Measurements from ENCODE around the gene MAST3.

MAST3 gene

DNA sequence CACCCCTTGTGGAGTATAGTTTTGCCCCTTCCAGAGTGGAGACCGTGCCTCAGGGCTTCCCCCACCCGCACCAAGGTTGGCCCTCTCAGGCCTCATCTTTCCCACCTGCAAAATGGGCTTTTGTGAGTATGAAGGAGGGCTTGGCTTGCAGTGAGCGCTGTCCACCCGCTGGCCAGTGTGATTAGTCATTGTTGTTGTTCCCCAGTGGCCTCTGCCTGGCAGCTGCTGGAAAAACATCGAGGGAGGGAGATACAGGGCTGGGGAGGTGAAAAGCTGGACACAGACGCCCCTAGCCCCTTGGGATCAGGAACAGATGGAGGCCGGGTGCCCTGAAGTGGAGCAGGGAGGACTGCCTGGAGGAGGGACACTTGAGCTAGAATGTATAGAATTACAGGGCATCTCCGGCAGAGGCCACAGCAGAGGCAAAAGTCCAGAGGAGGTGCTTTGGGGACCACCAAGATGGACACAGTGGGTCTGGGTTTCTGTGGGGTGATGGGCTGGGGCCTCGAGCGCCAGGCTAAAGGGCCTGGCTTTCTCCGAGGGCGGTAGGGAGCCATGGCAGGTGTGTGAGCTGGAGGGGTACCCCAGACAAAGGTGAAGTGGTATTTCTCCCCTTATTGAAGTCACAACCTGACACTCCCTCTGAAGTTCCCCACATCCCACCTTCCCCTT lies 6.9 kb upstream of the MAST3 start:
- TF ChIP-seq, protein P1, sequence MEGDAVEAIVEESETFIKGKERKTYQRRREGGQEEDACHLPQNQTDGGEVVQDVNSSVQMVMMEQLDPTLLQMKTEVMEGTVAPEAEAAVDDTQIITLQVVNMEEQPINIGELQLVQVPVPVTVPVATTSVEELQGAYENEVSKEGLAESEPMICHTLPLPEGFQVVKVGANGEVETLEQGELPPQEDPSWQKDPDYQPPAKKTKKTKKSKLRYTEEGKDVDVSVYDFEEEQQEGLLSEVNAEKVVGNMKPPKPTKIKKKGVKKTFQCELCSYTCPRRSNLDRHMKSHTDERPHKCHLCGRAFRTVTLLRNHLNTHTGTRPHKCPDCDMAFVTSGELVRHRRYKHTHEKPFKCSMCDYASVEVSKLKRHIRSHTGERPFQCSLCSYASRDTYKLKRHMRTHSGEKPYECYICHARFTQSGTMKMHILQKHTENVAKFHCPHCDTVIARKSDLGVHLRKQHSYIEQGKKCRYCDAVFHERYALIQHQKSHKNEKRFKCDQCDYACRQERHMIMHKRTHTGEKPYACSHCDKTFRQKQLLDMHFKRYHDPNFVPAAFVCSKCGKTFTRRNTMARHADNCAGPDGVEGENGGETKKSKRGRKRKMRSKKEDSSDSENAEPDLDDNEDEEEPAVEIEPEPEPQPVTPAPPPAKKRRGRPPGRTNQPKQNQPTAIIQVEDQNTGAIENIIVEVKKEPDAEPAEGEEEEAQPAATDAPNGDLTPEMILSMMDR (IDR thresholded peaks at IDR 0.05; ENCODE audit: borderline replicate concordance, control extremely low read depth, extremely low read depth, insufficient read depth, missing control alignments): no peak
- in situ Hi-C loops (cut with MboI; ENCODE audit: low sequenced_read_pairs, unreplicated experiment): no loop called here
- no peak for DNase-seq (ENCODE audit: low spot score)

DNA sequence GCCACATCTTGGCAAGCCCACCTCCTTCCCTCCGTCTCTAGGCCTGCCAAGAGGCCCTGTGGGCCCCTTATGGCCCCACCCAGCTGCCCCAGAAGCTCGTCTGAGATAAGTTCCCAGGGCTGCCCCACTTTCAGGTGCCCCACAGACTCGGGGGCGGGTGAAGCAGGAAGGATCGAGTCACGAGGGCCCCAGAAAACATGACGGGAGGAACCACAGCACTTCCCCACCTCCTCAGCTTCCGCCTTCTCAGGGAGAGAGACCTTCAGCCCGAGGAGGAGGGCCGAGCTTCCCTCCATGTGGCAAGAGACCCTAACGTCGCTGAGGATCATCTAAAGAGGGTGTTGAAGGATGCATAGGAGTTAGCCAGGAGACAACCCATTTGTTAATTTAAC lies 6.4 kb upstream of the MAST3 start:
- DNase-seq (ENCODE audit: low spot score): peak; percentile 68
- TF ChIP-seq, protein P1 (IDR thresholded peaks at IDR 0.05; ENCODE audit: borderline replicate concordance, control extremely low read depth, extremely low read depth, insufficient read depth, missing control alignments): no peak
- in situ Hi-C loops (cut with MboI; ENCODE audit: low sequenced_read_pairs, unreplicated experiment): no loop called here

DNA sequence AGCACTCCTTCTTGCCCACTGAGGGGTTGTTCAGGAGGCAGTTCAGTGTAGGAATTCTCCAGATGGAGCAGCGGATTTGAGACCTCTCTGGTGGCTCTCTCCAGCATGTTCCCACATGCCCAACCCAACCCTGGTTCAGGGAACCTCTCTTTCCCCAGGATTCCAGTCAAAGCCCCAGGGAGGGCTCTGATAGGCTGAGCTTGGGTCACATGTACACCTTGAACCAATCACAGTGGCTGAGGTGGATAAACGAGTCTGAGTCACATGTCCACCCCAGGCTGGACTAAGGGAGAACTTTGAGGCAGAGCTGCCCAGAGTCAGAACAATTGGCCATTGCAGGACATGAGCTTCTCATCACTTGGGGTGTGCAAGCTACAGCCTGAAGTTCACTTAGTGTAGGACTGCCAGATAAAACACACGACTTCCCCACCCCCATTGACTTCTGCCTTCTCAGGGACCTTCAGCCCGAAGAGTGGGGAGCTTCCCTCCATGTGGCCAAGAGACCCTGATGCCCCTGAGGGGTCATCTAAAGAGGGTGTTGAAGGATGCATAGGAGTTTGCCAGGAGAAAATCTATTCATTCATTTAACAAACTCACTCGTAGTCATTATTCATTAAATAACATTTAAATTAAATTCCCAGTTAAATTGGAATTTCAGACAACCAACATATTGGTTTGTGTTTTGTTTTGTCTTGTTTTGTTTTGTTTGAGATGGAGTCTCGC lies 4.0 kb upstream of the MAST3 start:
- in situ Hi-C loops (cut with MboI; ENCODE audit: low sequenced_read_pairs, unreplicated experiment): no loop called here
- no peak for DNase-seq (ENCODE audit: low spot score)
- TF ChIP-seq, protein P1 (IDR thresholded peaks at IDR 0.05; ENCODE audit: borderline replicate concordance, control extremely low read depth, extremely low read depth, insufficient read depth, missing control alignments): no peak

DNA sequence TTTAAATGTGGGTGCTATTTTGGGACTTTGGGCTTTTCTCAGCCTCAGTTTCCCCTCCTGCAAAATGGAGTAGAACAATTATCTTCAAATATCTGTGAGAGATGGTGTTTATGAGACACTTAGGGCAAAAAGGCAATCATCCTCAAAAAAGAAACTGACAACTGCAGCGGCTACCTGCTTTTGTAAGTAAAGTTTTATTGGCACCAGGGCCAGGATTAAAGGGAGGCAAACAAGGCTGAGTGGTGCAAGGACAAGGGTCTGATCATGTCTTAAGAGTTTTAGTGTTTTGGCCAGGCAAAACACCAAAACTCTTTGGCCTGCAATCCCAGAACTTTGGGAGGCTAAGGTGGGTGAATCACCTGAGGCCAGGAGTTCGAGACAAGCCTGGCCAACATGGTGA lies 1.3 kb upstream of the MAST3 start:
- in situ Hi-C loops (cut with MboI; ENCODE audit: low sequenced_read_pairs, unreplicated experiment): no loop called here
- TF ChIP-seq, protein P1 (IDR thresholded peaks at IDR 0.05; ENCODE audit: borderline replicate concordance, control extremely low read depth, extremely low read depth, insufficient read depth, missing control alignments): no peak
- DNase-seq (ENCODE audit: low spot score): no peak

DNA sequence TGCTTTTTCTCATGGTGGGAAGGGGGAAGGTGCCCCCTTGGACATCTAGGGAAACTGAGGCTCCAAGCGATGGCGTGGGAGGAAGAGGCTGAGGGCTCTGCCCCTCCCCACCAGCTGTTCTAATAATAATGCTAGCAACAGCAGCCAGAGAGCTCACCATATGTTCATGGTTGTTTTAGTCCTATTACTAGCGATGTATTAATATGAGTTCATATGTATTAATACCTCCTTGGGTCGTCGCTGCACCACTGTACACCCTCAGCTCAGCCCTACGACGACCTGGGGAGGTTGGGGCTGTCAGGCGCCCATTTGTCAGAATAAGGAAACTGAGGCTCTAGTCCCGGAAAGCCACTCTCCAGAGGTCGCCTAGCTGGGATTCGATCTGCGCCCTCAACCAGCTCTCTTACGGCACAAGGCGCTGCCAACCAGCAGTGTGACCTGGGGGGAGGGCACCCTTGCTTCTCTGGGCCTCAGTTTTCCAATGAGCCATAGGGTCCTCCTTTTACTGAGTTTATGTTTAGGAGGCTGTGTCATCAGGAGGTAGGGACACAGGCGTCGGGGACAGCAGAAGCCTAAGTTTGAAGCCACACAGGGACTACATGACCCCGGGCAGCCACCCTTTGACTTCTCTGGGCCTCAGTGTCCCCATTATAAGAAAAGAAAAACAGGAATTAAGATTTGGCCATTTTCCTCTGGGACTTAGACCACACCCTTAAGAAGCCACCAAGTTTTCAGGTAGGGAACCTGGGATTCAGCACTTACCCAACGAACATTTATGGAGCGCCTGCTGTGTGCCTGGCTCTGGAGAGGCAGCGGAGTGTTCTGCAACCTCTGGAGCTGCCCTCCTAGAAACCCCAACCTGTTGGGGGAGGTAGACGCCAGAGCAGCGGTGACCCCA lies 664 bp downstream of the MAST3 start:
- in situ Hi-C loops (cut with MboI; ENCODE audit: low sequenced_read_pairs, unreplicated experiment): no loop called here
- no peak for DNase-seq (ENCODE audit: low spot score)
- TF ChIP-seq, protein P1 (IDR thresholded peaks at IDR 0.05; ENCODE audit: borderline replicate concordance, control extremely low read depth, extremely low read depth, insufficient read depth, missing control alignments): no peak

DNA sequence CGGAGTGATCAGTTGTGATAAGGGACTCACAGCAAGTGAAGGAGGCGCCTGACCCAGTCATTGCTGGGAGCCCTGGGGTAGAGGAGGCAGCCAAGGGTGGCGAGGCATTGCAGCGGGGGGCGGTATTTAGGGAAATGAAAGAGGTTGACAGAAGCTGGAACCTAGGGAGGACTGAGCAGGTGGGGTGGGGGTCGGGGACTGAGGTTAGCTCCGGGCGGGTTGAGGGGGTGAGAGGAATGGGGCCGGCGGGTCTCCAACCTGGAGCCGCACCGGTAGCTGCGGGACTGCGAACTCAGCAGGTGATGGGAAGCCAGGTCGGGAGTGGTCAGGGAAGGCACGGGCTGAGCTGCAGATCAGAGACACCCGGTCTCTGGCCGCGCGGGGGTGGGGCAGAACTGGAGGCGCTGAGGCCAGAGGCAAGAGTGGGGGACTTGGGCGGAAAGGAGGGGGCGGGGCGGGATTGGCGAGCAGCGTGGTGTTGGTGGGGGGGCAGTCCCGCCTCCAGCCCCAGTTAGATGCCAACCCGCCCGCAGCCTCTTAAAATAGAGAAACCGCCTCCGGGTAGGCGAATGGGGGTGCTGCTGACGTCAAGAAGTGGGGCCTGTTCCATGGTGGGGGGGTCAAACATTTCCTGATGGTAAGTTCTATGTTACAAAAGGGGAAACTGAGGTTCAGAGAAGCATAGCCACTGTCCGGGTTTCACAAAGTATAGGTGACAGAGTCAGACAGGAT lies 1.5 kb downstream of the MAST3 start:
- in situ Hi-C loops (cut with MboI; ENCODE audit: low sequenced_read_pairs, unreplicated experiment): no loop called here
- DNase-seq (ENCODE audit: low spot score): peak; percentile 86
- TF ChIP-seq, protein P1 (IDR thresholded peaks at IDR 0.05; ENCODE audit: borderline replicate concordance, control extremely low read depth, extremely low read depth, insufficient read depth, missing control alignments): no peak
